NCI-H774 (cell line): ENCODE data around the gene SCML1.
"Not testable (repeated sequence)": the region's sequence is repeated elsewhere in the genome, so short reads cannot be mapped to it uniquely, and the experiment has no call there.

Source experiments
- DNase-seq: peaks from one replicate; lab custom pipeline; 2025; lab: John Stamatoyannopoulos, UW

The SCML1 gene

GRCh38 chrX:17738737-17739535 lies 1.6 kb downstream of the SCML1 start:
- DNase-seq, result no peak

GRCh38 chrX:17740137-17741122 lies 3.1 kb downstream of the SCML1 start:
- DNase-seq, result no peak

- DNase-seq, result no peak
Measured at GRCh38 chrX:17741123-17741511, 3.8 kb downstream of the SCML1 start.

- DNase-seq, result no peak
Measured at GRCh38 chrX:17743913-17744312, 6.6 kb downstream of the SCML1 start.

GRCh38 chrX:17744896-17745523 lies 7.7 kb downstream of the SCML1 start:
- DNase-seq, result no peak

GRCh38 chrX:17747692-17748091 lies 10.4 kb downstream of the SCML1 start:
- no peak for DNase-seq

- no peak for DNase-seq
Measured at GRCh38 chrX:17748684-17749083, 11.4 kb downstream of the SCML1 start.

- no peak for DNase-seq
Measured at GRCh38 chrX:17750436-17750835, 13.1 kb downstream of the SCML1 start.

- no peak for DNase-seq
Measured at GRCh38 chrX:17758382-17758781, 21.1 kb downstream of the SCML1 start.

- no peak for DNase-seq
Measured at GRCh38 chrX:17759990-17760389, 22.7 kb downstream of the SCML1 start.

- no peak for DNase-seq
Measured at GRCh38 chrX:17767734-17768133, 30.4 kb downstream of the SCML1 start.

GRCh38 chrX:17768997-17769396 lies 31.7 kb downstream of the SCML1 start:
- DNase-seq, result no peak

GRCh38 chrX:17769701-17770269 lies 32.5 kb downstream of the SCML1 start:
- no peak for DNase-seq

GRCh38 chrX:17773221-17773876 lies 36.1 kb downstream of the SCML1 start:
- DNase-seq, result no peak

GRCh38 chrX:17774053-17774452 lies 36.8 kb downstream of the SCML1 start:
- no peak for DNase-seq

- no peak for DNase-seq
Measured at GRCh38 chrX:17778997-17779396, 41.7 kb downstream of the SCML1 start.

GRCh38 chrX:17779434-17779833 lies 42.1 kb downstream of the SCML1 start:
- no peak for DNase-seq

- not testable (repeated sequence) for DNase-seq
Measured at GRCh38 chrX:17786554-17787347, 49.5 kb downstream of the SCML1 start.

GRCh38 chrX:17787557-17787956 lies 50.3 kb downstream of the SCML1 start:
- no peak for DNase-seq

- peak; percentile 15 for DNase-seq
Measured at GRCh38 chrX:17788439-17788838, 51.1 kb downstream of the SCML1 start.
